IPS-15b (cell line): ENCODE measurements around the gene PRICKLE2.

Experiments
- H3K27me3 ChIP-seq: one replicate; pipeline ENCODE4 v1.6.1; 2013; ENCODE audit warnings: low read length; ENCODE audit not compliant: control insufficient read depth, insufficient read depth
- H3K36me3 ChIP-seq: one replicate; pipeline ENCODE4 v1.6.1; 2013; ENCODE audit warnings: low read length; ENCODE audit not compliant: control insufficient read depth, insufficient read depth
- H3K4me1 ChIP-seq: one replicate; pipeline ENCODE4 v1.6.1; 2013; ENCODE audit warnings: mild to moderate bottlenecking, low read length; ENCODE audit not compliant: control insufficient read depth, insufficient read depth
- H3K4me3 ChIP-seq: one replicate; pipeline ENCODE4 v1.5.1; 2013; ENCODE audit warnings: low read depth, low read length
- H3K9ac ChIP-seq: one replicate; pipeline ENCODE4 v1.6.1; 2013; ENCODE audit warnings: low read depth, mild to moderate bottlenecking, low read length
- H3K9me3 ChIP-seq: one replicate; pipeline ENCODE4 v1.6.1; 2013; ENCODE audit warnings: mild to moderate bottlenecking, low read length; ENCODE audit not compliant: control insufficient read depth, insufficient read depth

Gene PRICKLE2

DNA sequence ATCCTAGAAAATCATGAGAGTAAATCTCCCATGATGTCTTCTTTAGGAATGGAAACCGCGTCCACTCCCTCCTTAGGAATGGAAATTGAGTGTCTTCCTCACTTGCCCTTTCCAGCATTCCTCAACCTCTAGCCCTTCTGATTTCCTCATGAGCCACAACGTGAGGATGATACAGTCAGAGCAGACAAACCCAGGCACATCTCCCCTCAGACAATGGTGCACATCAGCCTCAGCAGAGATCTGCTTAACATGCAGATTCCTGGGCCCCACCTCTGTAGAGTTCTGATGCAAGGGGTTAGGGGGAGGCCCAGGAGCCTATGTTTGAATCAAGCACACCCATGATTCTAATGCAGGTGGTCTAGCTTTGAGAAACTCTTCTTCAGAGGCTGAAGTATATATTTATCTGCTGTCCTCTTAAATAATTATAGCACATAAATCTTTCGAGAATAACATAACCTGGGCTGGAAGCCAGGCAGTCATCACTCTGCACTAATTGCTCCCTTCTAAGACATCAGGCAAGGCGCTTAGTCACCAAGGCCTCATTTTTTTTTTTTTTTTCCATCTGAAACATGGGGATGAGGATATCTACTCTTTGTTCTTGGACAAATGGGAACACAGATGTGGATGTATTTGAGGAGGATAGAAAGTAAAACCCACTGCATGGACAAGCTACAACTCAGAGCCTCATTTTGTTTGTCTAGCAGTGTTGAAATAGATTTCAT is 81.7 kb downstream of the PRICKLE2 start:
- Histone ChIP-seq H3K4me3 (no peak overlapping the region), H3K27me3 (no peaks in the 10 kb centered on the region), H3K9me3 (no peaks in the 10 kb centered on the region), H3K36me3 (peaks cover 4% of the 10 kb centered on the region), H3K9ac (no peak overlapping the region), H3K4me1 (peaks cover 6% of the 10 kb centered on the region)

GRCh38 chr3:64141476-64141875 is 83.8 kb downstream of the PRICKLE2 start:
- Histone ChIP-seq H3K9me3 (no peaks in the 10 kb centered on the region), H3K9ac (no peak overlapping the region), H3K4me1 (peaks cover 6% of the 10 kb centered on the region), H3K4me3 (no peak overlapping the region), H3K36me3 (no peaks in the 10 kb centered on the region), H3K27me3 (no peaks in the 10 kb centered on the region)

- H3K27me3 ChIP-seq = no peaks in the 10 kb centered on the region
- no peak overlapping the region for H3K4me3 ChIP-seq
- H3K36me3 ChIP-seq = no peaks in the 10 kb centered on the region
- H3K9ac ChIP-seq = no peak overlapping the region
- no peaks in the 10 kb centered on the region for H3K9me3 ChIP-seq
- peaks cover 6% of the 10 kb centered on the region for H3K4me1 ChIP-seq
Measured at GRCh38 chr3:64140651-64141050, 84.6 kb downstream of the PRICKLE2 start.

DNA sequence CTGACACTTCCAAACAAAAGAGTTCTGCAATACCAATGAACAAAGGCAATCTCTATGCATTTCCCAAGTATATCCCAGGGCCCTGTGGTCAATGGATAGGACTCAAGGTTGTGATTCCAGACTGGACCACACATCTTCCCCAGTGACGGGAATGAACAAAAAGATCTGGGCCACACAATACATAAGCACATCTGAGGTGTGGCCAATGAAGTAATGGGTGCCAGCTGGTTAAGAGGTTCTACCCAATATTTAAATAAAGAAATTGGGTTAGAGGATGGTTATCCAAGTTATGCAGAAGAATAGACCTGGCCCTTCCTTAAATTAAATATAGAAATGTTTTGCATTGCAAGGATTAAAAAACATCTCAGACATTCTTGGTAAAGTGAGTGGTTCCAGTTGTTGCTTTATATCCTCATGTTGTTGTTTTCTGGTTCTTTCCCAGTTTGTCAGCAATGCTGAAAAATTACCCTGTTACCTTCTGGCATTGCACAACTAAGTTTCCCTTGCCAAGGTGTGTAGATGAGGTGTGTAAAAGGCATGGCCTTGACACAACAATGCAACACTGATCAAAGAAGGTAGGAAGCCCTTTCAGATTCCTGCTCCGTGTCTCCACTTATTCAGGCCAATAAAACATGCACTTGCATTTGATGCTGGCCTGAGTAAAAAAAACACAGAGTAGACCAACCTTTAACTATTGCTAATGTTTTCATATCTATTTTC is 86.5 kb downstream of the PRICKLE2 start:
- H3K9me3 ChIP-seq = no peaks in the 10 kb centered on the region
- no peaks in the 10 kb centered on the region for H3K36me3 ChIP-seq
- no peaks in the 10 kb centered on the region for H3K27me3 ChIP-seq
- H3K4me3 ChIP-seq = no peak overlapping the region
- H3K9ac ChIP-seq = no peak overlapping the region
- peaks cover 6% of the 10 kb centered on the region for H3K4me1 ChIP-seq

DNA sequence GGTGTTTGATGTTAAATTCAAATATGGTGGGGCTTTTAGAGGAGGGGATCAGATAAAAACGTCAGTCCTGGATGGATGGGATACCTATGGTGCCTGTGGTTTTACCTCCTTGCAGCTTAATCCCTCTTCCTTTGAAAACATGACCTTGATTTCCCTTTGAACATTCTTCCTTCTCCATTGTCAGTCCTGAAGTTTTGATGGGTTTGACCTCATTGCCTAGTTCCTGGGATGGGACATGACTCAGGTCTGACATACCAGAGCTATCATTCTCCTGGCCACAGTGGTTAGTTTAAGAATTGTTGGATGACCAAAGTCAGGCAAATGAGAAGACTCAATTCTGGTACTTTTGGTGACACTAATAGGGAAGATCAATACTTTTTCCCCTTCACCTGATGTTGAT is 87.2 kb downstream of the PRICKLE2 start:
- no peaks in the 10 kb centered on the region for H3K27me3 ChIP-seq
- peaks cover under 1% of the 10 kb centered on the region for H3K4me1 ChIP-seq
- H3K9me3 ChIP-seq = no peaks in the 10 kb centered on the region
- no peak overlapping the region for H3K9ac ChIP-seq
- H3K4me3 ChIP-seq = no peak overlapping the region
- H3K36me3 ChIP-seq = no peaks in the 10 kb centered on the region

- Histone ChIP-seq H3K36me3 (no peaks in the 10 kb centered on the region), H3K4me3 (no peak overlapping the region), H3K27me3 (no peaks in the 10 kb centered on the region), H3K4me1 (peaks cover under 1% of the 10 kb centered on the region), H3K9ac (no peak overlapping the region), H3K9me3 (no peaks in the 10 kb centered on the region)
Measured at GRCh38 chr3:64134882-64135281, 90.4 kb downstream of the PRICKLE2 start.

GRCh38 chr3:64133987-64134386 is 91.3 kb downstream of the PRICKLE2 start:
- Histone ChIP-seq H3K36me3 (no peaks in the 10 kb centered on the region), H3K9me3 (no peaks in the 10 kb centered on the region), H3K4me3 (no peak overlapping the region), H3K4me1 (peaks cover 2% of the 10 kb centered on the region), H3K27me3 (no peaks in the 10 kb centered on the region), H3K9ac (no peak overlapping the region)

GRCh38 chr3:64133272-64133671 is 92.0 kb downstream of the PRICKLE2 start:
- Histone ChIP-seq H3K9ac (no peak overlapping the region), H3K27me3 (no peaks in the 10 kb centered on the region), H3K36me3 (no peaks in the 10 kb centered on the region), H3K4me1 (peaks cover 2% of the 10 kb centered on the region), H3K9me3 (no peaks in the 10 kb centered on the region), H3K4me3 (no peak overlapping the region)

DNA sequence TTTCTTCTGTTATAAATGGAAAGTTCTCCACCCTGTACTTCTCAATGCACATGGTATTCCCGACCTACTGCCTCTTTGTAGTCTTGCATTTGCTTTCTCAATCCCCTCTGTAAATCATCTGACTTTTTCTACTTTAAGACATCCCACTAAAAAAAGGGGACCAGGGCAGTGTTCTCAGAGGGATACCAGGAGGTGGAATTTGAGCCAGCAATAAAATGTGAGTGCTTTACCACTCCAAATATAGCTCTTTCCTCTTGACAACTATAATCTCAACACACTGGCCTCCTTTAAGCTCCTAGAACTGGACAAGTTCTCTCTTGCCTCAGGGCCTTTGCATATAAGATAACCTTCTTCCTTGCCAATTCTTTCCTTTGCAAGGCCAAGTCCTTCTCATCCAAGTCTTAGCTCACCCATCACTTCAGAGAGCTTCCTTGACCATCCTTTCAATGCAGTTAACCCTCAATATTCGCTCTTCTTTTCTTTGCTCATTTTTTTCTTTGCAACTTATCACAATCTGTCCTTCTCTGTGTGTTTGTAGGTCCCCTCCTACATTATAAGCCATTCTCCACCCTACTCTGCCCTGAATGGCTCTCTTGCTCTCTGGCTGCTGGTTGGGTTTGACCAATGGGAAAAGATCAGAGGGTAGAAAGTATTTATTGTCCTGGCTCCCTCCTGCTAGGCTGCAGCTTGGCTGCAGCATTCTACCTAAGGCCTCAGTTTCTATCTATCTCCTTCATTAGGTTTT is 93.4 kb downstream of the PRICKLE2 start:
- Histone ChIP-seq H3K4me3 (no peak overlapping the region), H3K9ac (no peak overlapping the region), H3K9me3 (no peaks in the 10 kb centered on the region)

GRCh38 chr3:64130436-64130835 is 94.8 kb downstream of the PRICKLE2 start:
- Histone ChIP-seq H3K4me1 (peaks cover 5% of the 10 kb centered on the region), H3K36me3 (no peaks in the 10 kb centered on the region), H3K9me3 (no peaks in the 10 kb centered on the region), H3K4me3 (no peak overlapping the region), H3K27me3 (no peaks in the 10 kb centered on the region), H3K9ac (no peak overlapping the region)

More for the DNA sequence above, 93.4 kb downstream of the PRICKLE2 start:
- H3K36me3 ChIP-seq = no peaks in the 10 kb centered on the region
- H3K27me3 ChIP-seq = no peaks in the 10 kb centered on the region
- H3K4me1 ChIP-seq = peaks cover 5% of the 10 kb centered on the region

DNA sequence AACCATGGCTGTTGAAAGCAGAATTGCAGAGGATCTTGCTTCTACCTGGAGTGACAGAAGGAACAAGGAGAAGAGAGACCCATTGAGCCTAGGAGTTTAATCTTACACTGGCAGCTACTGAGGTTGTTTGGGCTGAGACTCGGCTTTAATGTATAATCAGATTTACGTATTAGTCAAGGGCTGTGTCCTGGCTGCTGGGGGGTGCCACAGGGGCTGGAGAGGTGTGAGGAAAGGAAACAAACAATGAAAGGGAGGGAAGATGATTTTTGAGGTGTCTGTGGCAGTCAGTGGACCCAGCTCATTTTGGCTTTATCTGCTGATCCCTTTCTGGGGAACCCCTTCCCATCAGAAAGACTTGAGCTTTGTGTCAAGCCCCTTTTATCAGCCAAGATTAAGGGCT is 95.7 kb downstream of the PRICKLE2 start:
- H3K27me3 ChIP-seq = no peaks in the 10 kb centered on the region

More for the DNA sequence above, 95.7 kb downstream of the PRICKLE2 start:
- H3K4me3 ChIP-seq = no peak overlapping the region
- H3K36me3 ChIP-seq = no peaks in the 10 kb centered on the region
- peak overlapping the region; percentile 37 for H3K9ac ChIP-seq
- peaks cover 5% of the 10 kb centered on the region for H3K4me1 ChIP-seq
- H3K9me3 ChIP-seq = no peaks in the 10 kb centered on the region
